ENCODE data around the gene FTCD.
A peak's percentile ranks its signal among the peaks of the same experiment; 100 is the strongest.
"Not testable (repeated sequence)": the region's sequence is repeated elsewhere in the genome, so short reads cannot be mapped to it uniquely, and the experiment has no call there.

Gene FTCD

DNA sequence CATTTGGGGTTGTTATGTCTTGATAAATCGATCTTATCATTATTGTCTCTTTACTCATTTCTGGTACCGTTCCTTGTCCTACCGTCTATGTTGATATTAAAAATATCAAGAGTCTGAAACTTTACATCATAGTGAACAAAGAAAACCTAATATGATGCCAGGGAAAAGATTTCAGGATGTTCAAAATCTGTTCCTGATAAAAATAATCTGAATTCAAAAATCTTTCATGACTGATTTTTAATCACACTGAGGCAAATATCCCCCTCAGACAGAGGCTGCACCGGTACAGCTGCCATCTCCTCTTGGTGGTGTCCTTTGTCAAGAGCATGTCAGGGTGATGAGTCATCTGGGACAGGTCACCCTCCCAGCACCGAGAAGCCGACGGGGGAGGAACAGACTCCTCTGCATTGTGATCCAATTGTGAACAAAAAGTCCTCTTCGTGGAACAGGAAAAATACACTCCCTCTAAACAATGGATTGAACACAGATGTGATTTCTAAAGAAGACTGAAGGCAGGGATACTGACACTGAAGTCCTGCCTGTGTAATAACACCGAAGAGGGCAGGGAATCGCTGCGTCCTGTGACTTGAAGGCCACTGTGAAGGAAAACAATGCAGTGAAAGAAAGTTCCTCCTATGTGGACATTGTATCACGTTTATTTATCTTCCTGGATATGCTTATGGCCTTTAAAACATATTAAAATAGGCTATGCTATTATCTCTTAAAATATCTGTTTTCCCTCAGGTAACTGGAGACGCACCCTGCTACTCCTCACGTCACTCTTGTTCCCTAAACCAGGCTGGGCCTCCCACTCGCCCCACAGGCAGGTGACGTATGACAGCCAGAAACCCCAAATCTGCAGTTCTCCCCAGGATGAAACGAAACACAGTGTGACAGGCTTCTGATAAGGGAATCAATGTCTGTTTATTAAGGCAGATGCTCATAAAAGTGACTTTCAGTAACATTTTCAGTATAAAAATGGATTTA lies 33.1 kb upstream of the FTCD start:
- peak; percentile 57 for DNase-seq

GRCh38 chr21:46187814-46188213 lies 32.4 kb upstream of the FTCD start:
- DNase-seq: no peak

- no peak for DNase-seq
Measured at GRCh38 chr21:46187261-46187660, 31.9 kb upstream of the FTCD start.

DNA sequence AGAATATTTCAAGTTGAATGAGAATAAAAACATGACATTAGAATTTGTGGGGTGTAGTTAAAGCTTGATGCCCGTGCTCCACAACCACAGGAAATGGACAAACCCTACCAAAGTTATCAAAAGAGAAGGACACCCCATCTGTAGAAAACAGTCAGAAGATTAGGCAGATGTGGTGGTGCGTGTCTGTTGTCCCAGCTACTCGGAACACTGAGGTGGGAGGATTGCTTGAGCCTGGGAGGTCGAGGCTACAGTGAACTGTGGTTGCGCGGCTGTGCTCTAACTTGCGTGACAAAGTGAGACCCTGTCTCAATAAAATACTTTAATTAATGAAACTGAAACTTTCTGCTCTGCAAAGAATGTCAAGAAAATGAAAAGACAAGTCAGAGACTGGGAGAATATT lies 30.3 kb upstream of the FTCD start:
- no peak for DNase-seq

- peak; percentile 60 for DNase-seq
Measured at GRCh38 chr21:46184625-46185555, 29.5 kb upstream of the FTCD start.

DNA sequence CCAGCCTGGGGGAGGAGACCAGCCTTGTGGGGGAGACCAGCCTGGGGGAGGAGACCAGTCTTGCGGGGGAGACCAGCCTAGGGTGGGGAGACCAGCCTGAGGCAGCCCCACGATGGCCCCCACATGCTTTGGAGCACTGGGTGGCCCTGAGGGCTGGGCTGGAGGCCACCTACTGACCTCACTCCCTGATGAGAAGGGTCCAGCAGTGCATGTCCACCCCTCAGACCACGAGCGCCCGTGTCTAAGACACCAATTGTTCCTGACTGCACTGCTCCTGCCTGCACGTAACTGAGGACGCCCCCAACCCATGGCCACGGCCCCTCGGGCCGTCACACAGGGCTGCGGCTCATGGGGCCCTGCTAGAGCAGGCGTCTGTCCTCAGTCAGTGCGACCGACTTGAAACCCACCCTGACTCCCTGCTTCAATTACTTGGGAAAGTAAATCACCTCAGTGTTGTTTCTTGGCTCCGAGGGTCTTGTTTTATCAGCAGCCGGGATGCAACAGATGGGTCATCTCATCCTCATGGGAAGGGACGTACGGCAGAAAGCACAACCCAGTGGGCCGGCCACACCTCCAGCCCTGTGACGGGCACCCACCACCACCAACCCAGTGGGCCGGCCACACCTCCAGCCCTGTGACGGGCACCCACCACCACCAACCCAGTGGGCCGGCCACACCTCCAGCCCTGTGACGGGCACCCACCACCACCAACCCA lies 28.7 kb upstream of the FTCD start, which contains the start of gene SPATC1L:
Gene SPATC1L, minus strand, starts transcription at position 550 of the 715 bp plus-strand sequence. CDS start 1,643 bp downstream, outside the sequence.
- peak; percentile 58 for DNase-seq

DNA sequence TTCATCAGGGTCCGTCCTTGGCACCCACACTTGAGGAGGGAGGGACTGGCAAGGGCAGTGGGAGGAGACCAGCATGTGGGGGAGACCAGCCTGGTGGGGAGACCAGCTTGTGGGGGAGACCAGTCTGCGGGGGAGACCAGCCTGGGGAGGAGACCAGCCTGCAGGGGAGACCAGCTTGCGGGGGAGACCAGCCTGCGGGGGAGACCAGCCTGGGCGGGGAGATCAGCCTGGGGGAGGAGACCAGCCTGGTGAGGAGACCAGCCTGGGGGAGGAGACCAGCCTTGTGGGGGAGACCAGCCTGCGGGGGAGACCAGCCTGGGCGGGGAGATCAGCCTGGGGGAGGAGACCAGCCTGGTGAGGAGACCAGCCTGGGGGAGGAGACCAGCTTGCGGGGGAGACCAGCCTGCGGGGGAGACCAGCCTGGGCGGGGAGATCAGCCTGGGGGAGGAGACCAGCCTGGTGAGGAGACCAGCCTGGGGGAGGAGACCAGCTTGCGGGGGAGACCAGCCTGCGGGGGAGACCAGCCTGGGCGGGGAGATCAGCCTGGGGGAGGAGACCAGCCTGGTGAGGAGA lies 28.0 kb upstream of the FTCD start:
- DNase-seq: not testable (repeated sequence)

DNA sequence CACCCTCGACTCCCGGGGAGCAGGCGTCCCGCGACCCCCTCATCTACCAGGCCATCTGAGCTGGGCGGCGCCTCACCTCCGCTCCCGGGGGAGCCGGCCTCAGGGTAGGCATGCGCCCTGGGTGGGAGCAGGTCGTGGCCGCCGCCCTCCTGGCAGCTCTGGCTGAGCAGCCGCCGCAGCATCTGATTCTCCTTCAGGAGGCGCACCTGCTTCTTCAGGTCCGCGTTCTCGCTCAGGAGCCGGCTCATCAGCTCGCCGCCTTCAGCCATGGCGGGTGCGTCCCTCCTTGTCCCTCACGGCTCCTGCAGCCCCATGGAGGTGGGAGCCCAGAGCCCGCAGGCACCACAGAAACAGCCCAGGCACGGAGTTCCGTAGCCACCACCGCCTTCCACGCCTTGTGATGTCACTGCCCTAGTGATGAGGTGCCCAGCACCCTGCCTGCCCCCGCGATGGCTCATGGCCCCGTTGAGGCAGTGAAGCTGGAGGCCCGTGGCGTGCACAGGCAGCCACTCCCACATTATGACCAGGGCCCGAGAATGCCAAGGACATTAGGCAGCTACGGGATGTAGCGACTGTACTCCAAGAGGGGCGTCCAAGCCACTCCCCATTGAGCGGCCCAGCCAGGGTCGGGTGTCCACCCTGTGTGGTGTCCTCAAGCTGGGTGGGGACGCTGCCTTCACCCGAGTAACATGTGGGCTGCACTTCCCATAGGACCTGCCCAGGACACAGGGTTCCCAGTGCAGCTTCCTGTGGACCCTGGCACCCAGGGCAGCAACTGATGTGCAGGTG lies 27.4 kb upstream of the FTCD start:
- no peak for DNase-seq

DNA sequence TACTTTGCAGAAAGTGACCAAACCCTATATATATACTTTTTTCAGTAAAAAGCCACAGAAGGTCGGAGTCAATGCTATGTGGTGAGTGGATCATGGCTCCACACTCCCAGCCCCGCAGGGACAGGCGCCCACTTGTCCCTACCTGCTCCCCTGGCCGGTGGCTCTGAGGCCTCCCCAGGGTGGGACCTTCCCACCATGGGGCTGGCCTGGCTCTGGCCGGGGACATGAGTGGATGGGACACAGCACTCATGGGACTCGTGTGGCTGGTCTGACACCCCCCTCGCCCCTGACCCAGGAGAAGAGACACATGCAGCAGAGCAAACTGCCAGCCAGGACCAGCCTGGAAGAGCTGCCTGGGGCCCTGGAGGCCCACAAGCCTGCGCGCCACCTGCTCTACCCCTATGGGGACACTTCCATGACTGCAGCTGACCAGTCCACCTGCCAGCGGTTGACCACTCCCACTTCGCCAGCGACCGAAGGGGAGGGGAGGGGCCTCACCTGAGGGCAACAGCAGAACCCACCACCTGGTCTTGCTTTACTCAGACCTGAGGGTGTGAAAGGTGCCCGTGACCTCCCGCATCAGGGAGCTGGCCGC lies 26.7 kb upstream of the FTCD start:
- no peak for DNase-seq

DNA sequence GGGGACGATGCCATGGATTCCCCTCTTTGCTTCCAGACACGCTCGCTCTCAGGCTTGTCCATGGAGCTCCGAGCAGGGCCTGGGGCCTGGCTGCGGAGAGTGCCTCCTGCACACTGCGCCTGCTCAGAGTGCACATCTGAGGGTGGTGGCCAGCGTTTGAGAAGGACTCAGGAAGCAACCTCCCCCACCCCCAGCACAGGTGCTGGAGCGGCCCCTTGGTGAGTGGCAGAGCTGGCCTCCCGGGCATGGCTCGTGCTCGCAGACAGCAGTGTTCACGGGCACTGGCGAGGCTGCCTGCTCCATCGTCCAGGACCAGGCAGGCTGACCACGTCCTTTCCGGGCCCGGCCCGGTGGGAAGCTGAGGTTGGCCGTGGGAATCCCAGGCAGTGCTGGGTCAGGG lies 26.1 kb upstream of the FTCD start:
- no peak for DNase-seq

DNA sequence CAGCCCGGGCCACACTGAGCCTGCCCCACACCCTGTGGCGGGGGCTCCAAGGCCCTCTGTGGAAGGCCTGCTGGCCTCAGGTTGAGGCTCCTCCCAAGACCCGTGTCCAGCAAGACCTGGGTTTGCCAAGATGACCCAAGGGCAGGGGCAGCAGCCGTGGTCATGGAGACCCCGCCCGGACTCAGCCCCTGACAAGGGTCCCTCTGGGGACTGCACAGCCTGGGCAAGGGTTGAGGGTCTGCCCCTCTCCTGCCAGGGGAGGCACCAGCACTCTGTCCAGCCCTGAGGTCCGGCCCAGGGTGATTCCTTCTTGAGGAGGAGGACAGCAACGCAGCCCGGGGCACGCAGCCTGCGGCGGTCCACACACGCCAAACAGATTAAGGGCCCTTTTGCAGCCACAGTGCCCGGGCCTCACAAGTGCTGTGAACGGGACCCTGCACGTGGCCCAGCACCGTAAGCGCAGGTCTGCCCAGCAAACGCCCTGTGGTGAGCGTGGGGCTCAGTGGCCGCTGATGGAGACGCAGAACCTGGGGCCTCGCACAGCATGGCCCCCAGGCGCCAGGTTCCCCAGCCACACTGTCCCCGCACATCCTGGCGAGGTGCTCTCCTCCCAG lies 25.5 kb upstream of the FTCD start:
- DNase-seq: no peak

- DNase-seq: no peak
Measured at GRCh38 chr21:46180079-46180722, 24.8 kb upstream of the FTCD start.

- DNase-seq: no peak
Measured at GRCh38 chr21:46179708-46180078, 24.3 kb upstream of the FTCD start.

GRCh38 chr21:46178961-46179360 lies 23.6 kb upstream of the FTCD start:
- no peak for DNase-seq

GRCh38 chr21:46176443-46177129 lies 21.2 kb upstream of the FTCD start:
- DNase-seq: not testable (repeated sequence)

- DNase-seq: no peak
Measured at GRCh38 chr21:46173573-46173972, 18.2 kb upstream of the FTCD start.

GRCh38 chr21:46172863-46173528 lies 17.6 kb upstream of the FTCD start:
- no peak for DNase-seq

DNA sequence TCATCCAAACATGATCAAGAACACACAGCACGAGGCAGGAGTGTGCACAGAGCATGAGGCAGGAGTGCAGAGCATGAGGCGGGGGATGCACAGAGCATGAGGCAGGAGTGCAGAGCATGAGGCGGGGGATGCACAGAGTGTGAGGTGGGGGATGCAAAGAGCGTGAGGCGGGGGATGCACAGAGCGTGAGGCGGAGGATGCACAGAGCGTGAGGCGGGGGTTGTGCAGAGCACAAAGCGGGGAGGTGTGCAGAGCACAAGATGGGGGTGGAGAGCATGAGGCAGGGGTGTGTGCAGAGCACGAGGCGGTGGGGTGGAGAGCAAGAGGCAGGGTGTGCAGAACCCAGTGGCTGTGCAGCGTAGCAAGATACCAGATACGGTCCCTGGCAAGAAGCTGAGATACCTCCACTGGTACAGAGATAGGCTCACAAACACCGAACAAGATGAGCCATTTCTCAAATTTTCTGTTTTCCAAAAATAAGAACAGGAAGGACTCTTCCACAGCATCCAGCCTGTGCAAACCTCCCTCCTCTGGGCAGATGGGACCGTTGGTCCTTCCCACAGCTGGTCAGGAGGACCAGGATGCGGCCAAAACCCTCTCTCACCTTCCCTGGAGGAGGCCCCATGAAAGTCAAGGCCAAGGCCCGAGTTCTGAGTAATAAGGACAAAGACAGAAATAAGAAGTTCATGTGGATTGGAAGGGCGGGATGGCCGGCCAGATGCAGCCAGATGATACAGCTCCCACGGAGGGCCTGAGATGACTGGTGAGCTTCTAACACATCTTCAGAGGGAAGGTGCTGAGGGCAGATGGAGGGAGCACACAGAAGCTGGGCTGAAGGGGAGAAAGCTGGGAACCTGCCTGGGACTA lies 16.9 kb upstream of the FTCD start:
- no peak for DNase-seq

Measured in suppressor macrophage treated with lipopolysaccharide for 4 hours (primary cell).